Stimulated activated CD4-positive, alpha-beta T cell treated with anti-CD3 and anti-CD28 coated beads, Interleukin-2, amount 100 ng/mL, for 48 hours (primary cell): ENCODE data around the gene OSBP2.

Experiments used
- DNase-seq, 2 donors: peaks; one replicate each; pipeline ENCODE4 v3.0.0-alpha.2; 2020

The OSBP2 gene

DNA sequence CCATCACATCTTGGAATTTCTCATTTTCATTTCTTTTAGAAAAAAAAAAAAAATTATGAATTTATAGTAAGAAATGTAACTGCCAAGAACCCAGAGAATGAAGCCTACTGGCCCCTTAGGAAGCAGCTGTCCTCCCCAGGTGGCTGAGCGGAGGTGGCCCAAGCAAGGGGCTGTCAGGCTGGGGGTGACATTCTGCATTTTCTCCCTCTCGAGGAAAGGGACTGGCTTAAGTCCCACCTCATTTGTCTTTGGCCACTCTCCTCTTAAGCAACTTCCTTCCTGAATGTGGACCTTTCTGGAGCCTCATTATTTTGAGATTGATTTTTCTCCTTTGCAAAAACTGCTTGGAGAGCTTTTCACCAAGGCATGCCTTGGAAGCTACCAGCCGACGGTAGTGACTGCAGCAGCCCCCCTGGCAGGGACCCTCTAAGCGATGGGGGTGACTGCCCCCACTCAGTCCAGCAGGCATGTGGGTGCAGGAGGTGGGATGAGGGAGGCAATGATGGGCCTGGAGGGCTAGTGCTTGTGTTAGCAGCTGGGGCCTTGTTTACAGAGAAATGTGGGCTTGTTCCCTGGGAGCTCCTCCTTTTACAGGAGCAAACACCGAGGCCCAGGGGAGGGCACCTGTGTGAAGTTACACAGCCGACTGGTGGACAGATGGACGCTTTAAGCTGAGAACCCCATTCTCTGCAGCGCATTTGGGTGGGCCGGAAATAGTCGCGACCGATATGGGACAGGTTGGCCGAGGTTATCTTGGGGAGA is 162.2 kb downstream of the OSBP2 start:
- DNase-seq = no peak

DNA sequence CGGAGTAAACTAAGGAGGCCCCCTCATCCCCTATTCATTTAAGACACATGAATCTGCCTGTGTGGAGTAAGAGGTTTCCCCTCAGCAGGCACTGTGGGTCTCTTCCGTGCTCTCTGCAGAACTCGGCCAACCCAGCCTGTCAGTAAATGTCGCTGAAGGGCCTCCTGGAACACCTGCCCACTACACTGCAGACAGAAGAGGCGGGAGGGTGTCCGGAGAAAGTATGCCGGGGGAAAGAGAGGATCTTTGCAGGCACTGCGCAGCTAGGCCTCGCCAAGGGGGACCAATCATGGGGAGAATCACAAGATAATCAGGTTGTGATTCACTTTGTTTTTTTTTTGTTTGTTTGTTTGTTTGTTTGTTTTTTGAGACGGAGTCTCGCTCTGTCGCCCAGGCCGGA is 163.1 kb downstream of the OSBP2 start:
- DNase-seq = no peak

DNA sequence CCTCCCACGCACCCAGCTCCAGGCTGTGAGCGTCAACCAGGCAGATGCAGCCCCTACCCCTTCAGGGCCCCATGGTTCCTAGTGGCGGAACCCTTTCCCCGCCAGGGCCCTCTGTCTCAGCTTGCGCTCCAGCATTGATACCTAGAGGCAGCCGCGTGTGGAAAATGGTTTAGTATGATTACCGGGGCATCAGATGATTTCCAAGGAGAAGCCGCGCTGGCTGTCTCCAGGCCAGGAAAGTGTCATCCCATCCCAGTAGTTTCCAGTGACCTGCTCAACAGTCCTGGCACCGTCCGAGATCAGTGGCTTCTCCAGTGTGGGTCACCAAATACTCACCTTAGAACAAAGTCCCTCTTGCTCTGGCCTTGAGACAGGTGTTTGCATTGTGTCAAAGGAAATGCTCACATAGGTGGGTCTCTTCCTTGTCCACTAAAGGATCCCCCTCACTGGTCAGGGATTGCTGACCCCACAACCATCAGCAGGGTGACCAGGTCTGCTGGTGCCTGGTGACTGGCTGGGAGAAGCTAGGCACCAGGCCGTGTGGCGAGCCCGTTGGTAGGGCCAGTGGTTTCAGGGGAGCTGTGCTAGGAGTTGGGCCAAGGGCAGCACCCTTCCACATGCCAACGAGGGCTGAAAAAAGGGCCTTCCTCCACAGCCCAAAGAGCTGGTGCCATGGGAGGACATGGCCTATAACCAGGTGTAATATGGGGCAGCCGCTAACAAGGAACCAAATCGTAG is 164.5 kb downstream of the OSBP2 start:
- DNase-seq = no peak

DNA sequence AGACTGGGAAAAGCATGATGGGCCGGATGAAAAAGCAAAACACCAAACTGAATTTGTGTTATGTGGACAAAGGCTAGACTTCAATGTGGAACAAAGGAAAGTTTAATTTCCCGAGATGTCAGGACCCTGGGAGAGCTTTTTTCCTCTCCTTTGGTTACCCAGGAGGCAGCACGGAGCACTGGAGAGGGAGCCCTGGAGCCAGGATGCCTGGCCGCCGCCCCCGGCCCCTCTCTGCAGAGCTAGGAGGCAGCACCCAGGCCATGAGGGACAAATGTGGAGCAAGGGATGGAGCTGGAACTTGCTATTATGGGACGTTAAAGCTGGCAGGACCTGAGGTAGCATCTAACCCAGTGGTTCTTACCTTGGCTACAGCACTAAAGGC is 165.0 kb downstream of the OSBP2 start:
- no peak for DNase-seq

DNA sequence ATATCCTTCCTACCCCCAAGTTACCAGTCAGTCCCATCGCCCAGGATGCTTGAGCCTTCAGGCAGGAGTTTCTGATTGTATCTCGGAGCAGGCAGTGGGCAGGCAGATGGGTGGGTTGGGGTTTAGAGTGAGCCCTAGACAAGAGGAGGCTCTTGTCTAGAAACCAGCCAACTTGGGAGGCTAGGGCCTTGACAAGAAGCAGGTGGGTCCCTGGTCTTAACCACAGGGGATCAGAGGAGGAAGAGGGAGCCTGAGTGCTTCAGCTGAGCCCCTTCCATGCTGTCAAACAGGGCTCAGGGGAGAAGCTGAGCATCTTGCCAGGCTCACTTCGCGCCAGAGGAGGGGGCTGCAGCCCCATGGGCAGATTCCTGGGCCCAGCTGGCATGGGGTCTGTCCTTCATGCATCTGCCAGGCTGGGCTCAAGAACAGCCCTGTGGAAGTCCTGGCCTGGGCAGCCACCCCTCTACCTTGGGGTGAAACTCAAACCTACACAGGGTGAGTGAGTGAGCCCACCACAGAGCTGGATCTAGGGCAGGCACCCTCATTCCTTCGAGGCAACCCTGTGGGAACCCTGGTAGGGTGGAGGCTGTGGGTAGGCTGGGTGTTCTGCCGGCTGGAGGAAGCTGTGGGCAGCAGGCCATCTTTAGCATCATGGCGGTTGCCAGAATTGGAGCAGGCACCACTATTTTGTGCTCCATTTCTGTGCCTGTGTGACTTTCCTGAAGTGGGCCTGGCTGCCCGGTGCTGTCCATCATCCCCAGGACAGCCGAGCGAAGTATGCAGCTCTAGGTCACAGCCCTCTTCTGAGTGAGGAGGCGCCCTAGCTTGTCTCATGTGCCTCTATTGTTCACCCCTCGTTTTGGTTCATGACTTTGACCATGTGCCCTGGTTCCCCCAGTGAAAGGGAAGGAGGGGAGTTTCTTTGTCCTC is 165.8 kb downstream of the OSBP2 start:
- no peak for DNase-seq

DNA sequence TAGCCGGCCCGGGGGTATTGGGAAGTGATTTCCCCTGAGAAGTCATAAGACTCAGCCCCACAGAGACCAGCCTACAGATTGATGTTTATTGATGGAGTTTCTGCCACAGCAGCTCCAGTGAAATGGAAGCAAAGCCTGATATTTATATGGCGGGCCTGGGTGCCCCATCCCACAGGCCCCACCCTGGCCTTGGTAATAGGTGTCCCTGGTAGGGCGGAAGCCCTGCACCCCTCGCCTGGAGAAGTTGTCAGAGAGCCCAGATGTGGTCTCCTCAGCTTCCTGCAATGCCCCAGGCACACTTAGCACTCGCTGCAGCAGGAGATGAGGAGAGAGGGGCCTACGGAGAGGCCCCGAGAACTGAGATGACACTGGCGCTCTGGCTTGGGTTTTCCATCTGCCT is 166.5 kb downstream of the OSBP2 start:
- DNase-seq = no peak

DNA sequence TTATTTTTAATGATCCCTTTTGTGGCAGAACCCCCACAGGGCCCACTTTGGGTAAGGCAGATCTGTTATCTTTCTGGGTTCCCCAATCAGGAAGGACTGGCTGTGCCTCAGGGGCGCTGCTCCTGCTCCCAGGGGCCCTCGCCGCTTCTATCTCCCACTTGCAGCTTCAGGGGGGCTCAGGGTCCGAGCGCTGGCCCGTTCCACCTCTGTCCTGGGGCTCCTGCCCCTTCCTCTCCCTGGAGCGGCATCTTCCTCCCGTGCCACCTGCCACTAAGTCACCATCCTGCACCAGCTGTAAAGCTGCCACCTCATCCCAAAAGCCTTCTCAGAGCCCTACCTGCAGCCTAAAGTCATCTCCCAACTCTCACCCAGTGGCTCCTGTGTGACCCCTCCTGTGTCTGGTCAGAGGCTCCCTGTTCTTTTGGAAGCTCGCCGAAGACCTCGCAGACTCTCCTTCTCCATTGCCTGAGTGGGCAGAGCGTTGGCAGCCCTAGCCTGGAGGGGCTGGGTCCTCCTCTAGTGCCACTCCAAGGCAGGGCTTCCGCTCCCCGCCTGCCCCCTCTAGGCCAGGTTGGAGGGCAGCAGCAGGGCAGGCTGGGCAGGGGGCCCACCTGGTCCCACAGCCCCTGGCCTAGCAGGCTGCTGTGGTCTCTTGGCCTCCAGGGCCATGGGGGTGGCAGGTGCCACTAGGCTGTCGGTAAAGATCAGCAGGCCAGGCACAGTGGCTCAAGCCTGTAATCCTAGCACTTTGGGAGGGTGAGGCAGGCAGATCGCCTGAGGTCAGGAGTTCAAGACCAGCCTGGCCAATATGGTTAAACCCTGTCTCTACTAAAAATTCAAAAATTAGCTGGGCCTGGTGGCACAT is 167.2 kb downstream of the OSBP2 start:
- no peak for DNase-seq

DNA sequence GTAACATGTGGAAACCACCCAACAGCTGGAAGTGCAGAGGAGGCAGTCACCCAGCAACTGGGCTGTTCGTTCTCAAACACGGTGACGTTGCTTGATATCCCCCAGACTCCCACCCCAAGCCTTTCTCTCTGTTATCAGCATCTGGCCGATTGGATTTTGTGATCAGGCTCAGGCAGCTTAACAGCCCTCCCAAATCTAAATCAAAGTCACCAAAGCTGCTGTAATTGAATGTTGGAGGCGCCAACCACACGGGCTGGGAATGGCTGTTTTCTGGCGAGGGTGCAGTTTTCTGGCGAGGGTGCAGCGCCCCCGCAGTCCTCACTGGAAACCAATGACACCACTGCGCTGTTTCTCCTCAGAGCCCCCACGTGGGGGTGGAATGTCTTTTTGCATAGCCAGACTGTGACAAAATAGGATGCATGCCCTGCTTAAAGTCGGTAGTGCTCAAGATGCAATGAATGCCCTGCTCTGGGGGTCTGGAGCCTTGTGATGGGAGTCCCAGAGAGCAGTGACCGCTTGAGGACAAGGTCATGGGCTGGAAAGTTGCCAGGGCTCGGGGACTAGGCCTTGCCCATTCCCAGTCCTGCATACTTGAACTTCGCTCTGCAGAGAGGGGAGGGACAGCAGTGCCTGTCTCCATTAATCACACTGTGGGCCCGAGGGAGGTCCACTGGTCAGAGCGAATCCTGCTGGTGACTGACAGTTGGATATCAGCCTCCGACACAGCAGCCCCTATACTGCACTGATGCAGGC is 168.6 kb downstream of the OSBP2 start:
- DNase-seq = no peak

DNA sequence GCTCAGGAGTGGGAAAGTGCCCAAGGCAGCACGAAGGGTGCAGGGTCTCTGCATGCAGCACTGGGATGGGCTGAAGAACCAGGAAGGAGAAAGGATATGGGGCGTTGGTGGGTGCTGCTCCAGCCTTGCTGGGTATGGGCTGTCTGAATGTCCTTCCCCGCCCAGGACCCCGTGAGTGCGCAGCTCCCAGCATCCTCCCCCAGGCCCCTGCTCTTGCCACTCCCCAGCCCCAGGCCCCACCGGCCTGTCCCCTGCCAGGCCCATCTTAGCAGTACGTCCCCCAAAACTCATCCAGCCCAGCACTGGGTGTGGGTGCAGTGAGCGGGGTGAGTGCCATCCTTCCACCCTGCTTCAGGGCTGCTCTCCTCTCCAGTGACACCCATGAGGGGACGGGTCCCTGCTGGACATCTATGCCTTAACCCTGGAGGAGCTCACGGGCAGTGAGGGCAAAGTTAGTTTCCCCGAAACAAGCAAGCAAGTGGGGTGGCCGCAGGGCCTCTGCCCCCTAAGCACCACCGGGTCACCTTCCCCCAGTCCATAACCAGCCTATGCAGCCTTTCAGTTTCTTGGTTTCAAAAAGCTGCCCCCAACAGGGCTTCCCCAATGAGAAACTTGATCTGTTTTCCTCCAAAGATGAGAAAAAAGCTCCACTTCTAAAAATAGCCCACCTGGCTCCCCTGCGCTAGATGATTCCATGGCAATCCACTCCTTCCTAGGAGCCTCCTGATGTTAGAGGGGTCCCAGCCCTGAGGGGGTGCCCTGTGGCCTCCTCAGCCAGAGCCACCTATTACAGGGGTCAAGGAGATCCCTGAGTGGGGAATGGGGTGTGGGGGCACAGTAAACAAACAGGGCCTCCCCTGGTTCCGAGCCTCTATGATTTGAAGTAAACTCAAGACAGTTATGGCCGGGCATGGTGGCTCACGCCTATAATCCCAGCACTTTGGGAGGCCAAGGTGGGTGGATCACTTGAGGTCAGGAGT is 170.1 kb downstream of the OSBP2 start:
- no peak for DNase-seq

DNA sequence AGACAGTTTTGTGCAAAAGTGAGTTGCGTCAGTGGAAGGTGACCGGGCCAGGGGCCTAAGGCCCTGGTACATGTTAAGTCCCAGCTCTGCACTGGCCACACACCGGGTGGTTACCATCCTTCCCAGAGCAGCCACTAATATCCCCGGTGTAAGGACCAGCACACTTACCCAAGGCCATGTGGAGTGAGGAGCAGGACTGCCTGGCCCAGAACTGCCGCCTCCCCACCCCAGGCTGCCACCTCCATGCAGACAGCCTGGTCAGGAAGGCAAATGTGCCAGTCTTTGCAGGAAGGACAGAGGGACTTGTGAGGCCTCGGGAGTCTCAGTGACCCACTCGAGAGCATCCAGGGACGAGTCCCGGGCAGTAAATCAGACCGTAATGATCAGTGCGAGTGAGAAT is 171.0 kb downstream of the OSBP2 start:
- DNase-seq = no peak

DNA sequence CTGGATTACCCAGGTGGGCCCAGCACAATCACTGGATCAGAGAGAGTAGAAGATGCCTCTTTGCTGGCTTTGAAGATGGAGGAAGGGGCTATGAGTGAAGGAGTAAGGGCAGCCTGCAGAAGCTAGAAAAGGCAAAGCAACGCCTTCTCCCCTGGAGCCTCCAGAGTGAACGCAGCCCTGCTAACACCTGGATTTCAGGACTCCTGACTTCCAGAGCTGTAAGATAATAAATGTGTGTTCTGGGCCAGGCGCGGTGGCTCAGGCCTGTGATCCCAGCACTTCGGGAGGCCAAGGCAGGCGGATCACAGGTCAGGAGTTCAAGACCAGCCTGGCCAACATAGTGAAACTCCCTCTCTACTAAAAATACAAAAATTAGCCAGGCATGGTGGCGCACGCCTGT is 171.5 kb downstream of the OSBP2 start:
- no peak for DNase-seq

DNA sequence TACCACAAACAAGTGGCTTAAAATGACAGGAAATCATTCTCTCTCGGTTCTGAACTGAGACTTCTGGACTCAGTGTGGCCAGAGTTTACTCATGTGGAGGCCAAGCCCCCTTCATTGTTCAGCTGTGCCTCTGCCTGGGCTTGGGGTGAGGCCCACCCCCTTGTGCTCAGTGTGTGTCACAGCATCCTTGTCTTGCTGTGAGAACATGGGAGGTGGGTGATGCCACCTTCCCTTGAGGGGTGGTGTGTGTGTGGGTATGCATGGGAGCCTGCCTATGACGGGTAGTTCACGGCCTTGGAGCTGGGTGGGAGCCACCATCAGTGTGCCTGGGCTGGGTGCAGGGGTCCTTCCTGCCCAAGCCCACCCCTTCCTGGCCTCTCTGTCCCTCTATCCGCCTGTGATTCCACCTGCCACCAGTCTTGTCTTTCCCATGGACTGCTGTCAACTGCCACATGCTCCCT is 172.2 kb downstream of the OSBP2 start:
- no peak for DNase-seq

DNA sequence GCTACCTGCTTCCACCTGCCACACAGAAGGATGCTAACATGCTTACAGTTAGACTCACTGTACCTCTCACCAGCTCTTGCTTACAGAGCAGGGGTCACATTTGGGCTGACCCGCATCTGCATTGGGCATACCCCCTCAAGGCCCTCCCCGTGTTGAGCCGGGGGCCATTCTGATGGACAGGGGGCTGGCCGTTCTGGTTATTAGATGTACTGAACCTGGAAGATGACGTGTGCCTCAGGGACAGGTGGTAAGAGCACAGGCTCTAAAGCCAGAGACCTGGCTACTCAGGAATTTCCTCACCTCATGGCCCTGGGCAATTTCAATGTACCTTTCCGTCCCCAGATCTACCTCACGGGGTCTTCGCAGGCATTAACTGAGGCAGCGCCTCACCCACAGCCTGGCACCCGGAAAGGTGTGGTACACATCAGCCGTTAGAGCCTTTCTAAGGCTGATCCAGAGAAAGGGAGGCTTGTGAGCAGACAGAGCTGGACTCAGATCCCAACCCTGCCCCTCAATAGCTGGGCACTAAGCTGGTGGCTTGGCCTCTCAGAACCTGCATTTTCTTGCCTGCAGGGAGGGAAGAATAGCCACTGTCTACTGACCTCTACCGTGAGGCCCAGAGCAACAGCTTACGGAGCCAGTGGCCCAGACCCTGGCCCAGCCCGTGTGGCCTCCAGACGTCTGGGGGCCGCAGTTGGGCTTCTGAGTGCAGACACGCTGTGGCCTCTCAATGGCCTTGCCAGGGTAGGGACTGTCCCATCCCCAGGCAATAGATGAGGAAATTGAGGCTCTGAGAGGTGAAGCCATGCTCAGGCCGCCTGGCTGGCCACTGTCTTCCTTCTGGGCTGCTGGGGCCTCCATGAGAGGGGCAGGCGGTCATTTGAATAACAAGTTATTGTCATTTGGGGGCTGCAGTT is 173.3 kb downstream of the OSBP2 start:
- no peak for DNase-seq

DNA sequence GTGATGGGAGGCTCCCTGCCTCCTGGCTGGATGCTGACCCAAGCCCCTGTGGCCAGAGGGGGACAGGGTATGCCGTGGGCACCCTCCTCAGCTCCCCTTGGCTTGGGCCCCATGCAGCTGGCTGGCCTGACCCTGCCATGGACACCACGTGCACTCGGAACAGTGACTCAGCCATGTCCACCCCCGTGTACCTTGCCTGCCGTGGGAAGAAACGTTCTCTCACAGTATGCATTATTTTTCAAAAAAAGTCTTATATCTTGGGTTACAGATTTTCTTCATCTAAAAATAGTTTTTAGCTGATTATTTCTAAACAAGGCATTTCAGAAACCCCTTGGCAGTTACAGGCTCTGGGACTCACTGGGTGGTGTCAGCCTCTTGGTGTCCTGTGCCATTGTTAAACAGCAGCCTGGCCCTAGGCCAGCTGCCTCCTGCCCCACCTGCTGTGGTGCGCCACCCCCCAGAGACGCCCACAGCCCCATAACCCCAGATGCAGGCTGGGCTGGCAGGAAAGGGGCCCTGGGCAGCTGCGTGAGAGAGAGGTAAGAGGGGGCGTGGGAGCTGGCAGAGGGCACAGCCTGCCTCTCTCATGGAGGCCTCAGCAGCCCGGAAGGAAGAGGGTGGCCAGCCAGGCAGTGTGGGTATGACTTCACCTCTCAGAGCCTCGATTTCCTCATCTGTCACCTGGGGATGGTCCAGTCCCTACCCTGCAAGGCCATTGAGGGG is 174.2 kb downstream of the OSBP2 start:
- DNase-seq = no peak

DNA sequence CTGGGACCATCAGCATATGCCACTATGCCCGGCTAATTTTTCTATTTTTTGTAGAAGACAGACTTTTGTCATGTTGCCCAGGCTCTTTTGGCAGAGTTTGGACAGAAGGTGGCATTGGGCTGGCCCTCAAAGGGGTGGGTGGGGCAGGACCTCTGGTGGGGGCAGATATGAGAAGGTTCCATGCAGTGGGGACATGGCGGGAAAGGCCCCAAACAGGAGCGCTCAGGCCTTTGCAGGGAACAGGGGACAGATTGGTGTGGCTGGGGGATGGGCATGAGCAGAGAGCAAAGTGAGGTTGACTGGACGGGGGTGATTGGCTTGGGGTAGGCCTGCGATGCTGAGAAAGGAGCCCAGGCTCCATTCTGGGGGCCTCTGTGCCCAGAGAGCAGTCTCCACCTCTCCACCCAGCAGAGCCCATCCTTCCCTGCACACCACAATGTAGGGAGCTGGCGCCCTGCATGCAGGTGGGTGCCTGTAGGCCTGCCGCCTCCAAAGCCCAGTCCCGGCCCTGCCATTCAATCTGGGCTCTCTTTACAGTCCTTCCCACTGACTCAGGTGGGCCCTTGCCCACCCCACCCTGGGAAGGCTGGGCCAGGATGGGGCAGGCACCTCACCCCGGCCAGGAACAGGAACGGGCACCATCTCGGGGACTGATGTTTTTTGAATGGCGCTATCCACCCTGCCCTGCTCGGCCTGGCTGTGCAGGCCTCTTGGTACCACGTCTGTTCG is 175.2 kb downstream of the OSBP2 start:
- no peak for DNase-seq

DNA sequence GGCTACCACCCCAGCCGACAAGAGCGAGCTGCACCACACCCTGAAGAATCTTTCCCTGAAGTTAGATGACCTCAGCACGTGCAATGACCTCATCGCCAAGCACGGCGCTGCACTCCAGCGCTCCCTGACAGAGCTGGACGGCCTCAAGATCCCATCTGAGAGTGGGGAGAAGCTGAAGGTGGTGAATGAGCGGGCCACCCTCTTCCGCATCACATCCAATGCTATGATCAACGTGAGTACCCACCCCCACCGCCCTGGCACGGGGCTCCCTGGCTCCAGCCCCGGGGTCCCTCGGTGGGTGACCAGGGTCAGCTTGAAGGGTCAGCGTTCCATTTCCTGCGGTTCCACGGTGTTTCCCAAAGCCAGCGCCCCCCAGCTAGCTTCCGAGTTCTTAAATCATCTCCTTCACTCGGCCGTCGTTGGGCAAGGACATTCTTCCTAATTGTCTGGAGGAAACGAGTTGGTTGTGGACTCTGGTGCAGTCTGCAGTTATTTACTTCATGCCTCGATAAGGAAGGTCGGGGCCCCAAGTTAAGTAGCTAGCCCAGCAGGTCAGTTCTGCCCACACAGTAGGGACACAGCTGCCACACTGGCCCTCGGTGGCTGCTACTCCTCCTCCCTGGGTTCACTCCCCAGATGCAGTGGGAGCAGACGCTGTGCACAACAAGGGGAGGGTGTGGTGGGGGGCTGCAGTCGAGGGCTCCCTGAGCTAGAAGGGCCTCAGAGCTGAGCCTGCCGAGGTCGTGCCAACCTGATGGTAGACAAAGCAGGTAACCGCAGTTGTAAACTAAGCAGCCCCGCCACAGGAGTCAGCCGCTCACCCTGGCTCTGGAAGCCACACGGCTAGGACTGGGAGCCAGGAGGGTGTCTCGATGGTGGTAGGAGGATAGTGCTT is 176.0 kb downstream of the OSBP2 start:
- DNase-seq = no peak
